Fibroblast of the aortic adventitia (primary cell): ENCODE results near the gene DNAH8. TPM values are rescaled to one million over a fixed set of nuclear protein-coding genes. Genes with fewer than 3 reads are reported as not detected.
"Not testable (repeated sequence)": the region's sequence is repeated elsewhere in the genome, so short reads cannot be mapped to it uniquely, and the experiment has no call there.

ENCODE experiments used
- DNase-seq: peaks from one replicate; pipeline ENCODE4 v3.0.0-alpha.2; 2010; ENCODE audit warnings: low read depth
- H3K4me3 ChIP-seq: 2 replicates; pipeline ENCODE4 v1.5.1; 2011; ENCODE audit warnings: low read depth, mild to moderate bottlenecking, control low read depth, low read length, moderate library complexity
- total RNA-seq: library from RNA; depleted of rRNA; stranded (reverse); fragments of >200 nt; gene quantifications from 2 replicates; pipeline ENCODE4 v1.2.3, GENCODE V29; 2012; ENCODE audit warnings: low replicate concordance
- TF ChIP-seq, protein P1 (sequence below): IDR thresholded peaks from 2 replicates; pipeline ENCODE4 v1.5.1; 2011; ENCODE audit warnings: mild to moderate bottlenecking, low read length, control low read depth, inconsistent platforms; ENCODE audit not compliant: insufficient read depth

The DNAH8 gene
- total RNA-seq, 1 donor = not detected

DNA sequence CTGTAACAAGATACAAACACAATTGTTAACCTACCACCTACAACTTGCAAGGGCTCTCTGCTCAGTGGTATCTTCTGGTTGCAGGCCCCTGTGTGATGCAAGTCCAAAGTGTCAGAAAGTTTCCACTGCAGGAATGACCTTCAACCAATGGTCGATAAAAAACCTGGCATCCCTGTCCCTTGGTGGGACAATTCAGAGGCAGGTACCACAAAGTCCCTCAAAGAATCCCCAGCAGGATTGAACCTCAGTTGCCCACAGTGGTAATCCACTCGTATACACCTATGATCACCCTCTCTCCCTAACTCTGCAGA is 28.1 kb upstream of the DNAH8 start:
- no peak for DNase-seq
- no peak overlapping the region for H3K4me3 ChIP-seq
- TF ChIP-seq, protein P1, sequence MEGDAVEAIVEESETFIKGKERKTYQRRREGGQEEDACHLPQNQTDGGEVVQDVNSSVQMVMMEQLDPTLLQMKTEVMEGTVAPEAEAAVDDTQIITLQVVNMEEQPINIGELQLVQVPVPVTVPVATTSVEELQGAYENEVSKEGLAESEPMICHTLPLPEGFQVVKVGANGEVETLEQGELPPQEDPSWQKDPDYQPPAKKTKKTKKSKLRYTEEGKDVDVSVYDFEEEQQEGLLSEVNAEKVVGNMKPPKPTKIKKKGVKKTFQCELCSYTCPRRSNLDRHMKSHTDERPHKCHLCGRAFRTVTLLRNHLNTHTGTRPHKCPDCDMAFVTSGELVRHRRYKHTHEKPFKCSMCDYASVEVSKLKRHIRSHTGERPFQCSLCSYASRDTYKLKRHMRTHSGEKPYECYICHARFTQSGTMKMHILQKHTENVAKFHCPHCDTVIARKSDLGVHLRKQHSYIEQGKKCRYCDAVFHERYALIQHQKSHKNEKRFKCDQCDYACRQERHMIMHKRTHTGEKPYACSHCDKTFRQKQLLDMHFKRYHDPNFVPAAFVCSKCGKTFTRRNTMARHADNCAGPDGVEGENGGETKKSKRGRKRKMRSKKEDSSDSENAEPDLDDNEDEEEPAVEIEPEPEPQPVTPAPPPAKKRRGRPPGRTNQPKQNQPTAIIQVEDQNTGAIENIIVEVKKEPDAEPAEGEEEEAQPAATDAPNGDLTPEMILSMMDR = no peak

DNA sequence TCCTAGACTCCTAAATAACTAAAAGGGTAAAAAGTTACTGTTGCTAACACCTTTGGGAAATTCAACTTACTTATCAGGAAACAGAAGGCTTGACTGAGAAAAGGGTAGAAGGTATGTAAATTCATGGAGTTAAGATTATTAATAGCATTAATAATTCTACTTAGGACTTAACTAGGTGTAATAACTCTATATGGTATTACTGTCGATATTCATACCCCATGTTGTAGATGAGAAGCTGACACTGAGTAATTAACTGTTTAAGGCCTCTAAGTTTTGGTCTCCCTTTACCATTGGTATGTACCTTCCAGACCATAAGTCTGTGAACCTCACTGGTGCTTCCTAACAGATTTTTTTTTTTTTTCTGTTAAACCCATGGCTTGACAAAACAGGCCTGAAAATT is 27.6 kb upstream of the DNAH8 start:
- TF ChIP-seq, protein P1 = no peak
- DNase-seq = no peak

DNA sequence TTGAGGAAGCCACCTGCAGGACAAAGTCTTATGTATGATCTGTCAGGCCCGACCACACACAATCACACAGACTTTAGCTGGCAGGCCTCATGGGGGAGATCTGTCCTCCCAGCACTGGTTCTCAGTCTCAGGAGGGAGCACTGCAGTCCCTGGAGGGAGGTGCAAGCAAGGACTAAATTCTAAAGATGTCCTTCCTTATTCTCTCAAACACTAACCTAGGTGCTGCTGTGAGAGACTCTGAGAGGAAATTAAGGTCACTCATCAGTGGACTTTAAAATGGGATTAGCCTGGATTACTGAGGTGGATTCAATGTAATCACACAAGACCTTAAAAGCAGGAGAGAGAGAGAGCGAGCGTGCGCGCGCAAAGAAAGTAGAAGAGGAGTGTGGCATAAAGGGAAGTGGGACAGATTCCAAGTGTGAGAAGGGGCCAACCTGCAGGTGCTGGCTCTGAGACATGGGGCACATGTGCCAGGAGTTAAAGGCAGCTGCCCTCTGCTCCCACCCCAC is 26.5 kb upstream of the DNAH8 start:
- H3K4me3 ChIP-seq = no peak overlapping the region
- TF ChIP-seq, protein P1 = no peak
- DNase-seq = no peak

More for the DNA sequence above, 27.6 kb upstream of the DNAH8 start:
- H3K4me3 ChIP-seq = no peak overlapping the region

DNA sequence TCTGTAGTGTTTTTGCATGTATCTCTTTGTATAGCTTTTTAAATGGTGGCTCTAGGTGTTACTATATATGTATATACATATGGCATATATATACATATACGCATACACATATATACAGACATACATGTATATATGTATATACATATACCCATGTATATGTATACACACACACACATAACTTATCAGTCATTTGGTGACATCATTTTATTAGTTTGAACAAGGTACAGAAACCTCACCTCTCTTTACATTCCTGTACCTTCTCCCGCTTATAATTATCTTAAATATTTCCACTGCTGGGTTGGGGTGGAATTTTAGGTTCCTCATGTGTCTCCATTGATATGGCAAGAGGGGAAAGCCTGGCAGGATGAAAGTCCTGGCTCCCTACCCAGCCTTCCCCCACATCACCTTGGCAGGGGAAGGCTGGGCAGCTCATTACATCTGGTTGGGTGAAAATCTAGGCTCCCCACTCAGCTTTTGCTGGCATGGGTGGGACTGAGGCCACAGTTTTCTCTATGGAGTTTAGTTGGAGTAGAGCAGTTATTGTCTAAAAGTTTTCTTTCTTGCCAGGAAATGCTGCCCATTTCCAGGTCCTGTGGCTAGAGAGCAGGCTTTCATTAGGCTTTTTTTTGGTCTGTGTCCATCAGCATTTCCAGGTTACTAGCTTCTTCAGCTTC is 19.7 kb upstream of the DNAH8 start:
- H3K4me3 ChIP-seq = no peak overlapping the region
- DNase-seq = no peak
- TF ChIP-seq, protein P1 = no peak

DNA sequence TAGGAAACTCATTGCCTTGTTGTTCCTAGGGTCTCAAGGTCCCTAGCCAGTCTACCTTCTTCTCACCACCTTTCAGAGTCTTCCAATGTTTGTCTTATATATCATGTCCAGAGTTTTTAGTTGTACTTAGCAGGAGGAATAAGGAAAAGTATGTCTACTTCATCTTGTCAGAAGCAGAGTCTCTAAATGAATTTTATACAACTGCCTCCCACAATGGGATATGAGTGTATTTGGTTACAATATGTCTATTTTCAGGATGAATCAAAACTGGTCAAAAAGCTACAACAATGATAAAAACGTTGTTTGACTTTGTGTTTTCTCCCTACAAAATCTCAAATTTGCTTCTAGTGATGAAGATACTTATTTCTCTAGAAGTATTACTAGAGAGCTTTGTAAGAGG is 19.2 kb upstream of the DNAH8 start:
- TF ChIP-seq, protein P1 = no peak
- DNase-seq = no peak
- no peak overlapping the region for H3K4me3 ChIP-seq

DNA sequence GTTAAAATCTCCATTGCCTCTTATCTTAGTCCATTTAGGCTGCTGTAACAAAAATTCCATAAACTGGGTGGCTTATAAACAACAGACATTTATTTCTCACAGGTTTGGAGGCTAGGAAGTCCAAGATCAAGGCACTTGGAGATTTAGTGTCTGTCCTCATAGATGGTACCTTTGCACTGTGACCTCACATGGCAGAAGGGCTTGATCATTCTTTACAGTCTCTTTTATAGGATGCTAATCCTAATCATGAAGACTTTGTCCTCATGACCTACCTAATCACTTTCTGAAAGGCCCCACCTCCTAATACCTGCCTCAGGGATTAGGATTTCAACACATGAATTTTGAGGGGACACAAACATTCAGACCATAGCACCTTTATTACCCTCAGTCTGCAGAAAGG is 18.8 kb upstream of the DNAH8 start:
- TF ChIP-seq, protein P1 = no peak
- DNase-seq = no peak
- H3K4me3 ChIP-seq = no peak overlapping the region

DNA sequence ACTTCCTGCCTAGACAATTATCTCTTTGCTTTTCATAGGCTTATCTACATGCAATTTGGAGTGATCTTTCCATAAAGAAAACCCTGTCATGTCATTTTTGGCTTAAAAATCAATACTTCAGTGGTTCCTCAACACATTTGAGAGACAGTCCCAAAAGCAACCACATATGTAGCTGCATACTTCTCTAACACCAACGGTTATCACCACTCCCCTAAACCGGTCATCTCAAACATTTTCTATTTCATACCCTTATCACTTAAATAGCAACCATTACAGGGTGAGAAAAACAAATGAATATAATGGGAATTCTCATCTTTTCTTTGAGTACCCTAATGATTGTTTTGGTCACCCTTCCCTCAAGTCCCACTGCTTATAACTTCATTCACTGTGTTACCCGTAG is 17.3 kb upstream of the DNAH8 start:
- no peak overlapping the region for H3K4me3 ChIP-seq
- TF ChIP-seq, protein P1 = no peak
- DNase-seq = no peak

DNA sequence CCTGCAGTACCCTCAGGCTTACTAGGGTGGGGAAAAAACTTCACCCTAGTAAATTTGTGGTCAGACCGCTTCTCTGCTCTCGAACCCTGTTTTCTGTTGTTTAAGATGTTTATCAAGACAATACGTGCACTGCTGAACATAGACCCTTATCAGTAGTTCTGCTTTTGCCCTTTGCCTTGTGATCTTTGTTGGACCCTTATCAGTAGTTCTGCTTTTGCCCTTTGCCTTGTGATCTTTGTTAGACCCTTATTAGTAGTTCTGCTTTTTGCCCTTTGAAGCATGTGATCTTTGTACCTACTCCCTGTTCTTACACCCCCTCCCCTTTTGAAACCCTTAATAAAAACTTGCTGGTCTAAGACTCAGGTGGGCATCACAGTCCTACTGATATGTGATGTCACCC is 15.4 kb upstream of the DNAH8 start:
- not testable (repeated sequence) for DNase-seq, H3K4me3 ChIP-seq
